Uterus (tissue), 4 donors: ENCODE data around the gene RASGEF1C. TPM values are rescaled to one million over a fixed set of nuclear protein-coding genes. Genes with fewer than 3 reads are reported as not detected.

ENCODE experiments used
- DNase-seq, 2 donors: peaks; one replicate each; pipeline ENCODE4 v3.0.0-alpha.2; 2019 to 2020
- H3K27ac ChIP-seq, 2 donors: fragments of 200-600 bp; sonication (generic); 1 replicate in 1 of 2; 2 replicates in 1 of 2; pipeline ENCODE4 v1.5.1; 2016 to 2018
- H3K27me3 ChIP-seq, 2 donors: fragments of 200-600 bp; sonication (generic); one replicate each; pipeline ENCODE4 v1.5.1; 2018 to 2019; ENCODE audit warnings: control low read depth in 1 of 2
- H3K36me3 ChIP-seq, 2 donors: fragments of 200-600 bp; sonication (generic); one replicate each; pipeline ENCODE4 v1.5.1; 2019; ENCODE audit warnings: control low read depth in 1 of 2
- H3K4me1 ChIP-seq, 2 donors: fragments of 200-600 bp; sonication (generic); one replicate each; pipeline ENCODE4 v1.5.1; 2018 to 2019; ENCODE audit warnings: control low read depth in 1 of 2
- H3K4me3 ChIP-seq, 2 donors: fragments of 200-600 bp; sonication (generic); 1 replicate in 1 of 2; 2 replicates in 1 of 2; pipeline ENCODE4 v1.5.1; 2018 to 2019; ENCODE audit warnings: mild to moderate bottlenecking in 1 of 2
- H3K9me3 ChIP-seq, 2 donors: fragments of 200-600 bp; sonication (generic); one replicate each; pipeline ENCODE4 v1.5.1; 2019; ENCODE audit warnings: control low read depth in 1 of 2
- POLR2A ChIP-seq, 2 donors: fragments of 450-650 bp; IDR thresholded peaks; one replicate each; pipeline ENCODE4 v1.6.1; 2016; ENCODE audit warnings: antibody characterized with exemption in 2 of 2, mild to moderate bottlenecking in 1 of 2, moderate library complexity in 1 of 2
- intact Hi-C: fragments of 100-400 bp; cut with DNase I; formaldehyde crosslinking; loops from one replicate; pipeline ENCODE4 v1.15.1; 2023; ENCODE audit warnings: low total_unique reads
- total RNA-seq, 4 donors: library from RNA; depleted of rRNA in 3 of 4; stranded (reverse); fragments of >200 nt in 3 of 4; gene quantifications; one replicate each; pipeline versions ENCODE4 v1.1.0 to v1.2.4, GENCODE V29; 2014 to 2023
- TF ChIP-seq, protein P1 (sequence below), 4 experiments: fragments of 200-600 bp in 2 of 4; fragments of 450-650 bp in 2 of 4; sonication (generic) in 2 of 4; IDR thresholded peaks; one replicate each; pipeline ENCODE4 v1.5.1; 2016 to 2019; ENCODE audit warnings: antibody characterized with exemption in 4 of 4, mild to moderate bottlenecking in 2 of 4, moderate library complexity in 1 of 4
- donor health status: DM: yes; HTN: yes; CAD: no.

The RASGEF1C gene
- total RNA-seq, 4 donors from 2014 or later, result 1.2 TPM; not detected in 3

DNA sequence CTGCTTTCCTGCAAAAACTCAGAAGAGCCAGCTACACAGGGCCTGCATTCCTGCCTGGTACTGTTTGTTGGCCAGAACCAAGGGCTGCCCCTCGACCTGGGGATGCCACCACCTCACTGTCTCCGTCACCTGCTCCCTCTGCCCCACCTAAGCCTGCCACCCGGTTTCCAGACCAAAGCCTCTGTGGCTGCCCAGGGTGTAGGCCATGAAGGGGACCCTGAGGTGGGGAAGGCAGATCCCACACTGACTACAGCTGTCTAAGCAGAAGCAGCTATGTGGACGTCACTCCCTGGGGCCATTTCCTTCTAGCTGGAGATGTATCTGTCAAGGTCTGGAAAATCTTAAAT lies 35.8 kb downstream of the RASGEF1C start:
- TF ChIP-seq, protein P1, sequence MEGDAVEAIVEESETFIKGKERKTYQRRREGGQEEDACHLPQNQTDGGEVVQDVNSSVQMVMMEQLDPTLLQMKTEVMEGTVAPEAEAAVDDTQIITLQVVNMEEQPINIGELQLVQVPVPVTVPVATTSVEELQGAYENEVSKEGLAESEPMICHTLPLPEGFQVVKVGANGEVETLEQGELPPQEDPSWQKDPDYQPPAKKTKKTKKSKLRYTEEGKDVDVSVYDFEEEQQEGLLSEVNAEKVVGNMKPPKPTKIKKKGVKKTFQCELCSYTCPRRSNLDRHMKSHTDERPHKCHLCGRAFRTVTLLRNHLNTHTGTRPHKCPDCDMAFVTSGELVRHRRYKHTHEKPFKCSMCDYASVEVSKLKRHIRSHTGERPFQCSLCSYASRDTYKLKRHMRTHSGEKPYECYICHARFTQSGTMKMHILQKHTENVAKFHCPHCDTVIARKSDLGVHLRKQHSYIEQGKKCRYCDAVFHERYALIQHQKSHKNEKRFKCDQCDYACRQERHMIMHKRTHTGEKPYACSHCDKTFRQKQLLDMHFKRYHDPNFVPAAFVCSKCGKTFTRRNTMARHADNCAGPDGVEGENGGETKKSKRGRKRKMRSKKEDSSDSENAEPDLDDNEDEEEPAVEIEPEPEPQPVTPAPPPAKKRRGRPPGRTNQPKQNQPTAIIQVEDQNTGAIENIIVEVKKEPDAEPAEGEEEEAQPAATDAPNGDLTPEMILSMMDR (IDR thresholded peaks at IDR 0.05), result no peak
- no peak for TF ChIP-seq POLR2A (IDR thresholded peaks at IDR 0.05)
- no peaks in the 10 kb centered on the region for H3K9me3 ChIP-seq
- no peak overlapping the region for H3K4me3 ChIP-seq
- no peak for DNase-seq
- no peaks in the 10 kb centered on the region for H3K4me1 ChIP-seq
- H3K27ac ChIP-seq, result no peak overlapping the region
- H3K27me3 ChIP-seq, result no peaks in the 10 kb centered on the region
- intact Hi-C loops, result no loop called here
- H3K36me3 ChIP-seq, result no peaks in the 10 kb centered on the region

DNA sequence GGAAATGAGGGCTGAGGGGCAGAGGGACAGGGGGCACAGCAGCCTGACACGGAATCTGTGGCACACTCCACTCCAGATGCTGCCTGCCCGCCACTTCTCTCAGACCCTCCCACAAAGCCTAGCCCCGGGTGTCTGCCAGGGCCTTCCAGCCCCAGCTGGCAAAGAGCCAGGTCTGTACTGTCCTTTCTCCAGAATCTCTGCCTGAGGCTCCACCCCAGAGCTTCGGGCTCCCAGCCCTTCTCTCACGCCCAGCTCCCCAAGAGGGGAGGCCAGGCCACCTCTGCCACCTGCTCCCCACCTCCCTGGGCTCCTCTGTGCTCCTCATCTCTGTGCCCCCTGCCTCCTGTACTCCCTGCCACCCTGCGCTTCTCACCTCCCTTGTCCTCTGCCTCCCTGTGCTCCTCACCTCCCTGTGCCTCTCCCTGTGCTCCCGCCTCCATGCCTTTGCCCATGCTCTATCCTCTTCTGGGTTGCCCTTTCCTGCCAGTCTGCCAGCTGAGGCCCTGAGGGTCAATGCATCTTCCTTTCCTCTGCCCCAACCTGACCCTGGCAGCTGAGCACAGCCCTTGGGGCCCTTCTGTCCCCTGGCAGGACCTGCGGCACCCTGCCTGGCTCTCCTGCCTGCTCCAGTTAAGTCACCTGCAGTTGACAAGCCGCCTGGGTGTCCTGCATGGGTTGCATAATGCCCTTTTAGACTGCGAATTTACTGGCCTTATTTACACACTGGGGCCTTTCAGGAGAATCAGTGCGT lies 36.4 kb downstream of the RASGEF1C start:
- TF ChIP-seq, protein P1 (IDR thresholded peaks at IDR 0.05), result no peak
- no peak for TF ChIP-seq POLR2A (IDR thresholded peaks at IDR 0.05)
- Histone ChIP-seq H3K36me3 (no peaks in the 10 kb centered on the region), H3K27me3 (no peaks in the 10 kb centered on the region), H3K4me3 (no peak overlapping the region), H3K4me1 (no peaks in the 10 kb centered on the region), H3K9me3 (no peaks in the 10 kb centered on the region), H3K27ac (no peak overlapping the region)
- DNase-seq, result no peak
- intact Hi-C loops, result no loop called here

DNA sequence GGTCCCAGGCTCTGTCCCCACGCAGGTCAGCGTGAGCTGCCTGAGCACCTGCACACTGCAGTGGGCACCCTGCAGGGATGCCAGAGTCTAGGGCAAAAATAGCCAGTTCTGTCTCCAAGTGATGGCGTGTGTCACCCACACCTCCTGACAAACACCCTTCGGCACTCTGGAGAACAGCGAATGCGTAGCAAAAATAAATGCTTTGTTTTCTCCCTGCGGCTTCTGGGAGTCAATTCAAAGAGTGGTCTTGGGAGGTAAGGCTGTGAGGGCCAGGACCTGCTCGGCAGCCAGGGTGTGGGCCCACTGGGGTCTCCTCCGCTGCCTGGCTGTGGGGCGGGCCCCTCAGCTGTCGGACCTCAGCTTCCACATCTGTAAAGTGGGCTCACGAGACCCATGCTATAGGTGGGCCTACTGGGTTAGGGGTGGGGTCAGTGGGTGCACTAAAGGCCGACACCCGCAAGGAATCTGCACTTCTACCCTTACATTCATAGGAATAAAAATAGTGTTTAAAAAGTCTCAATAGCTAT lies 37.4 kb downstream of the RASGEF1C start:
- no peaks in the 10 kb centered on the region for H3K9me3 ChIP-seq
- TF ChIP-seq, protein P1 (IDR thresholded peaks at IDR 0.05), result no peak
- TF ChIP-seq POLR2A (IDR thresholded peaks at IDR 0.05), result no peak
- H3K36me3 ChIP-seq, result no peaks in the 10 kb centered on the region
- no peak overlapping the region for H3K27ac ChIP-seq
- DNase-seq, result no peak
- intact Hi-C loops, result no loop called here
- H3K4me1 ChIP-seq, result no peaks in the 10 kb centered on the region
- H3K27me3 ChIP-seq, result no peaks in the 10 kb centered on the region
- H3K4me3 ChIP-seq, result no peak overlapping the region

DNA sequence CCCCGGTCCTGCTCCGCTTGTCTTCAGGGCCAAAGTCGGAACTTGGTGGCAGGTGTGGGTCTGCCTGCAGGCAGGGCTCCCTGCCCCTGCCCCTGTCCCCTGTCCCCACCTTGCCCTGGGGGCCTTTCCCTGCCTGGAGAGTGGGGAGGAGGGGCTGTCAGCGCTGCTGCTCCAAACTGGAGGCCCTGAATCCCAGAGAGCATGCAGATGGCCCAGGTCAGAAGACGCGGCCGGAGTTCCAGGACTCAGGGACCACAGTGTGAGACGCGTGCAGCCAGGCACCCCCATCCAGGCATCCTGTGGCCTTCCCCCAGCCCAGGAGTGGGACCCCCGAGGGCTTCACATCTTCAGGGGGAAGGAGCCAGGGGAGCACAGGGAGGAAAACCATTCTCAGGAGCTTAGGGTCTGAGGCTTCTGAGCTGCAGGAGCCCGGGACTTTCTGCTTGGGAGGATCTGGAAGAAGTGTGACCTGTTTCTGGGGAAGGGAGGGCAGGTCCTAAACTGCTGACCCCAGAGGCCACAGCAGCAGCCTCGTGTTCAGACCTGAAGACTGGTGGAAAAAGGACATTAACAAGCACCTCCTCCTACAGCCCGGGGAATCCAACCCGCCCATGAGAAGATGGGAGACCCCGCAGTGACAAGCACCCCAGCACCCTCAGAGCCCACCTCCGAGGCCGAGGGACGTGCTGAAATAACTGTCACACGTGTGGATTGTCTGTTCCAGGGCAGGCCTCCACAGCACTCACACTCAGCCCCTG lies 38.0 kb downstream of the RASGEF1C start:
- no peaks in the 10 kb centered on the region for H3K4me1 ChIP-seq
- H3K27me3 ChIP-seq, result no peaks in the 10 kb centered on the region
- intact Hi-C loops, result no loop called here
- no peak overlapping the region for H3K27ac ChIP-seq
- TF ChIP-seq, protein P1 (IDR thresholded peaks at IDR 0.05), result no peak
- TF ChIP-seq POLR2A (IDR thresholded peaks at IDR 0.05), result no peak
- DNase-seq, result no peak
- no peaks in the 10 kb centered on the region for H3K36me3 ChIP-seq
- no peaks in the 10 kb centered on the region for H3K9me3 ChIP-seq
- H3K4me3 ChIP-seq, result no peak overlapping the region
